Lower lobe of right lung (tissue), 2 donors: Measurements from ENCODE around the gene IL15RA. TPM values are rescaled to one million over a fixed set of nuclear protein-coding genes. Genes with fewer than 3 reads are reported as not detected.

Experiments
- ATAC-seq, 2 donors: fragments of 200-7000 bp; cut with Tn5 transposase; one replicate each; pipeline ENCODE4 v1.9.1; 2020 to 2022; ENCODE audit warnings: mild to moderate bottlenecking in 2 of 2, moderate library complexity in 2 of 2
- DNase-seq: peaks from one replicate; pipeline ENCODE4 v3.0.0-alpha.2; 2020
- H3K27ac ChIP-seq: fragments of 200-600 bp; one replicate; pipeline ENCODE4 v1.8.0; 2022
- H3K27me3 ChIP-seq: fragments of 200-600 bp; one replicate; pipeline ENCODE4 v1.8.0; 2022; ENCODE audit warnings: low read depth
- H3K36me3 ChIP-seq: fragments of 200-600 bp; one replicate; pipeline ENCODE4 v1.8.0; 2022; ENCODE audit warnings: mild to moderate bottlenecking
- H3K4me1 ChIP-seq: fragments of 200-600 bp; one replicate; pipeline ENCODE4 v1.8.0; 2022
- H3K4me3 ChIP-seq: fragments of 200-600 bp; one replicate; pipeline ENCODE4 v1.8.0; 2022; ENCODE audit warnings: mild to moderate bottlenecking
- H3K9me3 ChIP-seq: fragments of 200-600 bp; one replicate; pipeline ENCODE4 v1.8.0; 2022
- CTCF ChIP-seq: fragments of 200-600 bp; IDR thresholded peaks from one replicate; pipeline ENCODE4 v1.8.0; 2022; ENCODE audit warnings: antibody characterized with exemption, mild to moderate bottlenecking
- intact Hi-C: fragments of 100-400 bp; cut with DNase I; formaldehyde crosslinking; loops from one replicate; pipeline ENCODE4 v1.11.0; 2022
- total RNA-seq: library from RNA; stranded (reverse); fragmentation: NEBNext Ultra II Directional; extraction: Animal tissue kit (Norgen Biotek cat#: 25700); gene quantifications from one replicate; pipeline ENCODE4 v1.2.1, GENCODE V29; 2021
- donor health status: DM: no; HTN: yes; CAD: no; lungs with severe emphysema.

Gene IL15RA
- total RNA-seq, 1 donor from 2014 or later, result 28.5 TPM

GRCh38 chr10:6009961-6010360 is 32.6 kb upstream of the IL15RA start:
- ATAC-seq (no peak), DNase-seq (no peak)
- Histone ChIP-seq H3K4me1 (peaks cover 11% of the 10 kb centered on the region), H3K36me3 (no peaks in the 10 kb centered on the region), H3K27me3 (no peaks in the 10 kb centered on the region), H3K9me3 (peaks cover 5% of the 10 kb centered on the region), H3K4me3 (no peak overlapping the region), H3K27ac (no peak overlapping the region)
- intact Hi-C loops, result no loop called here
- TF ChIP-seq CTCF, result no peak

GRCh38 chr10:6009150-6009549 is 31.8 kb upstream of the IL15RA start:
- intact Hi-C loops, result no loop called here
- ATAC-seq, result peak in 1 of 2 donors; percentile 46
- H3K27ac ChIP-seq, result no peak overlapping the region

GRCh38 chr10:6008497-6009142 is 31.3 kb upstream of the IL15RA start:
- H3K36me3 ChIP-seq, result no peaks in the 10 kb centered on the region
- no peaks in the 10 kb centered on the region for H3K4me1 ChIP-seq
- H3K27me3 ChIP-seq, result no peaks in the 10 kb centered on the region
- DNase-seq, result no peak
- peak overlapping the region; percentile 31 for H3K4me3 ChIP-seq
- intact Hi-C loops, result no loop called here
- TF ChIP-seq CTCF, result no peak
- peak overlapping the region; percentile 46 for H3K27ac ChIP-seq
- no peak for ATAC-seq
- H3K9me3 ChIP-seq, result peaks cover 5% of the 10 kb centered on the region

More at GRCh38 chr10:6009150-6009549, 31.8 kb upstream of the IL15RA start:
- no peak for TF ChIP-seq CTCF
- no peaks in the 10 kb centered on the region for H3K36me3 ChIP-seq
- peaks cover 5% of the 10 kb centered on the region for H3K9me3 ChIP-seq
- H3K4me3 ChIP-seq, result peak overlapping the region; percentile 31
- H3K27me3 ChIP-seq, result no peaks in the 10 kb centered on the region
- peaks cover 5% of the 10 kb centered on the region for H3K4me1 ChIP-seq
- DNase-seq, result no peak

- peaks cover 5% of the 10 kb centered on the region for H3K9me3 ChIP-seq
- intact Hi-C loops, result no loop called here
- no peaks in the 10 kb centered on the region for H3K36me3 ChIP-seq
- H3K27ac ChIP-seq, result no peak overlapping the region
- H3K4me3 ChIP-seq, result no peak overlapping the region
- no peaks in the 10 kb centered on the region for H3K27me3 ChIP-seq
- H3K4me1 ChIP-seq, result no peaks in the 10 kb centered on the region
- TF ChIP-seq CTCF, result no peak
- ATAC-seq (no peak), DNase-seq (no peak)
These were observed 29.6 kb upstream of the IL15RA start for GRCh38 chr10:6006991-6007390.

DNA sequence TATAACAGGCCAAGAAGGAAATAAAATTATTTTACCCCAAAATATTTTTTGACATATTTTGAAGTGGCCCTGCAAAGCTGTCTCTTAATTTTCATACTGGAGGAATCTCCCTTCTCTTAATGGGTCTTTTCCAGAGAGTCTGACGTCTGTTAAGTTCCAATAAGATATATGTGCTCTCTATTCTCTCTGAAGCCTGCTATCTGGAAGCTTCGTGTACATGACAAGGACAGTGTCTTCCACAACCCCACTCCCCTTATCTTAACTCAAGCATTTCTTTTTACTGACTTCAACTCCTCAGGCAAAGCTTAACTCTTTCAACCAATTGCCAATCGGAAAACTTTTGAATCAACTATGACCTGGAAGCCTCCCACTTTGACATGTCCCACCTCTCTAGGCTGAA is 29.2 kb upstream of the IL15RA start:
- intact Hi-C loops, result no loop called here
- H3K27me3 ChIP-seq, result no peaks in the 10 kb centered on the region
- ATAC-seq (no peak), DNase-seq (no peak)
- H3K4me1 ChIP-seq, result no peaks in the 10 kb centered on the region
- no peaks in the 10 kb centered on the region for H3K36me3 ChIP-seq
- no peak for TF ChIP-seq CTCF
- H3K27ac ChIP-seq, result no peak overlapping the region
- peaks cover 5% of the 10 kb centered on the region for H3K9me3 ChIP-seq
- no peak overlapping the region for H3K4me3 ChIP-seq
